Endothelial cell of umbilical vein (primary cell): Measurements from ENCODE around the gene MRTFA. TPM values are rescaled to one million over a fixed set of nuclear protein-coding genes. Genes with fewer than 3 reads are reported as not detected.

Experiments used
- BruUV-seq: library from RNA; stranded (reverse); fragments of 400-500 nt; replicated peaks from 2 replicates; lab custom pipeline; 2021; lab: Mats Ljungman, UMichigan
- CTCF ChIA-PET: fragments of 300-600, 350-600 bp; sonication (Branson Sonifier 250); formaldehyde crosslinking; loops from one replicate; lab custom pipeline; 2021; ENCODE audit warnings: antibody characterized with exemption, inconsistent platforms; lab: Charles Lee
- POLR2A ChIA-PET: fragments of 300-600, 350-600 bp; sonication (Branson Sonifier 250); formaldehyde crosslinking; loops from one replicate; lab custom pipeline; 2021; ENCODE audit warnings: antibody characterized with exemption, inconsistent platforms; lab: Charles Lee
- DNase-seq: peaks from one replicate; pipeline ENCODE4 v3.0.0-alpha.2; 2011; ENCODE audit warnings: low read depth, low spot score
- FAIRE-seq: peaks from 2 replicates; lab custom pipeline; 2011; peaks lifted over from hg19 to GRCh38; lab: Jason Lieb, UNC
- H2AFZ ChIP-seq: 2 replicates; pipeline ENCODE4 v1.6.0; 2012; ENCODE audit warnings: low read depth, low read length, control low read depth, inconsistent platforms
- H3K27ac ChIP-seq: 2 replicates; pipeline ENCODE4 v1.5.1; 2011; ENCODE audit warnings: low read depth, mild to moderate bottlenecking, control low read depth, low read length, moderate library complexity; ENCODE audit not compliant: insufficient read depth
- H3K27me3 ChIP-seq, 2 experiments: 2 replicates each; pipeline versions ENCODE4 v1.6.0 to v1.6.1; 2011; ENCODE audit warnings: low read length in 2 of 2, mixed read lengths in 1 of 2; ENCODE audit not compliant: control insufficient read depth in 2 of 2, insufficient read depth in 2 of 2
- H3K36me3 ChIP-seq, 2 experiments: 2 replicates in 1 of 2; 3 replicates in 1 of 2; pipeline ENCODE4 v1.5.1; 2011; ENCODE audit warnings: low read length in 2 of 2, mild to moderate bottlenecking in 1 of 2, moderate library complexity in 1 of 2; ENCODE audit not compliant: control insufficient read depth in 2 of 2, insufficient read depth in 2 of 2; ENCODE audit errors: extremely low read depth in 1 of 2
- H3K4me1 ChIP-seq: 3 replicates; pipeline ENCODE4 v1.5.1; 2011; ENCODE audit warnings: mild to moderate bottlenecking, low read length; ENCODE audit not compliant: control insufficient read depth, insufficient read depth; ENCODE audit errors: extremely low read depth
- H3K4me2 ChIP-seq: 2 replicates; pipeline ENCODE4 v1.6.1; 2011; ENCODE audit warnings: low read length, control low read depth, mixed read lengths; ENCODE audit not compliant: insufficient read depth
- H3K4me3 ChIP-seq, 3 experiments: fragments of 200-600 bp in 1 of 3; sonication (generic), shearing (Covaris generic) in 1 of 3; replicated peaks in 1 of 3; 2 replicates each; pipeline ENCODE4 v1.5.1; 2011 to 2016; ENCODE audit warnings: control low read depth in 3 of 3, low read length in 3 of 3, mild to moderate bottlenecking in 2 of 3, inconsistent platforms in 1 of 3, low read depth in 1 of 3, moderate library complexity in 1 of 3; ENCODE audit not compliant: insufficient read depth in 1 of 3
- H3K79me2 ChIP-seq: 2 replicates; pipeline ENCODE4 v1.6.0; 2012; ENCODE audit warnings: low read length, inconsistent platforms; ENCODE audit not compliant: control insufficient read depth, insufficient read depth
- H3K9ac ChIP-seq: replicated peaks from 2 replicates; pipeline ENCODE3; 2011; ENCODE audit warnings: low read length, control low read depth; ENCODE audit not compliant: insufficient read depth; ENCODE audit errors: extremely low read depth
- H3K9me1 ChIP-seq: replicated peaks from 3 replicates; pipeline ENCODE4 v1.6.0; 2011; ENCODE audit warnings: mild to moderate bottlenecking, low read length; ENCODE audit not compliant: control insufficient read depth, insufficient read depth; ENCODE audit errors: extremely low read depth
- H3K9me3 ChIP-seq: replicated peaks from 2 replicates; pipeline ENCODE4 v1.5.1; 2012; ENCODE audit warnings: low read length, inconsistent platforms; ENCODE audit not compliant: control insufficient read depth, insufficient read depth
- H4K20me1 ChIP-seq: replicated peaks from 2 replicates; pipeline ENCODE3; 2011; ENCODE audit warnings: mild to moderate bottlenecking, low read length; ENCODE audit not compliant: control insufficient read depth, insufficient read depth; ENCODE audit errors: extremely low read depth
- CTCF ChIP-seq, 2 donors: IDR thresholded peaks; 1 replicate in 1 of 2; 2 replicates in 1 of 2; pipeline ENCODE4 v1.5.1; 2011; ENCODE audit warnings: low read length in 2 of 2, mild to moderate bottlenecking in 2 of 2, moderate library complexity in 2 of 2, control low read depth in 1 of 2, inconsistent platforms in 1 of 2, low read depth in 1 of 2; ENCODE audit not compliant: insufficient read depth in 1 of 2; ENCODE audit errors: extremely low read depth in 1 of 2
- EZH2 ChIP-seq: IDR thresholded peaks from 2 replicates; pipeline ENCODE4 v1.6.1; 2012; ENCODE audit warnings: borderline replicate concordance, low read depth, mild to moderate bottlenecking, moderate library complexity, low read length, inconsistent platforms; ENCODE audit not compliant: severe bottlenecking
- FOS ChIP-seq: IDR thresholded peaks from 2 replicates; pipeline ENCODE4 v1.6.1; 2011; ENCODE audit warnings: mild to moderate bottlenecking, low read length, moderate library complexity, borderline replicate concordance; ENCODE audit not compliant: insufficient read depth
- GATA2 ChIP-seq: IDR thresholded peaks from 2 replicates; pipeline ENCODE4 v1.7.0; 2011; ENCODE audit warnings: low read depth, mild to moderate bottlenecking, moderate library complexity, mixed read lengths, low read length; ENCODE audit not compliant: insufficient read length, insufficient read depth
- JUN ChIP-seq: IDR thresholded peaks from 2 replicates; pipeline ENCODE4 v1.6.1; 2011; ENCODE audit warnings: borderline replicate concordance, low read depth; ENCODE audit not compliant: insufficient read length, insufficient read depth
- MAX ChIP-seq: IDR thresholded peaks from 2 replicates; pipeline ENCODE4 v1.6.1; 2011; ENCODE audit not compliant: insufficient read depth, insufficient read length
- MYC ChIP-seq: IDR thresholded peaks from one replicate; pipeline ENCODE4 v1.6.1; 2011; ENCODE audit warnings: mild to moderate bottlenecking, low read depth, low read length
- POLR2A ChIP-seq: IDR thresholded peaks from 2 replicates; pipeline ENCODE4 v1.6.1; 2012; ENCODE audit warnings: low read depth, mild to moderate bottlenecking, control low read depth, low read length
- POLR2AphosphoS5 ChIP-seq: IDR thresholded peaks from 2 replicates; pipeline ENCODE4 v1.6.1; 2012; ENCODE audit warnings: low read depth, mild to moderate bottlenecking, control low read depth, low read length, moderate library complexity; ENCODE audit not compliant: insufficient read depth
- dilution Hi-C: fragments of 300-500 bp; cut with MboI; formaldehyde crosslinking; loops from one replicate; pipeline ENCODE4 v1.15.0; 2019; ENCODE audit warnings: low sequenced_read_pairs; ENCODE audit not compliant: extremely low pct_ligation_motif_present
- intact Hi-C: fragments of 100-400 bp; cut with micrococcal nuclease; formaldehyde crosslinking; loops from one replicate; pipeline ENCODE4 v1.10.0; 2022
- polyA plus RNA-seq, 4 experiments: library from polyadenylated mRNA; depleted of rRNA in 3 of 4; stranded (reverse) in 3 of 4; unstranded in 1 of 4; fragments of >200 nt; gene quantifications; 2 replicates each; pipeline versions ENCODE4 v1.2.1 to v1.2.3, GENCODE V29; 2011 to 2012; ENCODE audit warnings: missing spikeins in 1 of 4
- total RNA-seq: library from RNA; stranded (reverse); gene quantifications from 2 replicates; pipeline ENCODE4 v1.2.3, GENCODE V29; 2021

Gene MRTFA
- total and polyA plus RNA-seq, 2 donors (not counting 3 experiments of a cell fraction or from before 2014, with no cell fraction given): 13.6 to 44.1 TPM

- ChIA-PET POLR2A (no interaction called here), CTCF (interaction anchor here (0.9 to 1.2 kb wide), 4 partner anchors 28 to 218 kb away, joined by 3 to 12 read pairs (median 6); no protein-coding TSS in a partner anchor)
- Histone ChIP-seq H3K4me2 (no peak overlapping the region), H3K9me1 (no peaks in the 10 kb centered on the region), H3K4me3 (no peak overlapping the region), H3K9ac (no peak overlapping the region), H3K9me3 (no peaks in the 10 kb centered on the region), H4K20me1 (no peaks in the 10 kb centered on the region), H3K27ac (no peak overlapping the region), H3K27me3 (peaks cover 19 to 20% of the 10 kb centered on the region in 2 experiments), H3K36me3 (no peaks in the 10 kb centered on the region), H3K4me1 (peaks cover 7% of the 10 kb centered on the region), H2AFZ (no peak overlapping the region), H3K79me2 (no peaks in the 10 kb centered on the region)
- no TSS peak for BruUV-seq
- intact Hi-C loops: no loop called here
- DNase-seq (no peak), FAIRE-seq (no peak)
- dilution Hi-C loops: no loop called here
- no peak for TF ChIP-seq CTCF (IDR thresholded peaks at IDR 0.05; ENCODE audit: extremely low read depth in 1 of 2, insufficient read depth in 1 of 2, low read depth in 1 of 2, low read length in 2 of 2)
- TF ChIP-seq MAX: no peak
- TF ChIP-seq FOS: no peak
- no peak for TF ChIP-seq MYC
- no peak for TF ChIP-seq EZH2
- TF ChIP-seq POLR2A: no peak
- no peak for TF ChIP-seq POLR2AphosphoS5
- TF ChIP-seq GATA2: no peak
- TF ChIP-seq JUN: no peak
Observed at GRCh38 chr22:40680819-40681183, 44.3 kb upstream of the MRTFA start.
